ENCODE data around the gene D2HGDH. TPM values are rescaled to one million over a fixed set of nuclear protein-coding genes. Genes with fewer than 3 reads are reported as not detected.
"Not testable (repeated sequence)": the region's sequence is repeated elsewhere in the genome, so short reads cannot be mapped to it uniquely, and the experiment has no call there.

The D2HGDH gene
- total and polyA plus RNA-seq, 3 experiments from 2014 or later, result 5.7 to 23.4 (median 22.9) TPM

DNA sequence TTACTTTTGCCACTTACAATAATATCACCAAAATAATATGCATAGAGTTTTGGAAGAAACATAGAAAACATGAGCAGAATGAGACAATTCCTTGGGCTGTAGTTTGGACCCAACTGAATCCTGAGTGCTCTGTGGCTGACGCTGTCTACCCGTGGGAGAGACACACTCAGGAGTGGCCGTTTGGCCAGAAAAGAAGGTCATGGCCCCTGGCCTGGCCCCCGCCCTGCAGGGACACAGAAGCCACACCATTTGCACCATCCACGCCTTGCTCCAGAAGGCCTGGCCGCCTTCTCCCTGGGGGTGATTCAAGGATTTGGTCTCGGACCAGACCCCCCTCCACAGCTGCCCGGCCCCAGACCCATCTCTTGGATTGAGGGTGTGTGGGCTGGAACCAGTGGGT is 6.4 kb upstream of the D2HGDH start:
- Mint-ChIP-seq H3K4me3 (no peak overlapping the region), H3K4me1 (peaks cover 9 to 24% (median 15%) of the 10 kb centered on the region in 3 donors), H3K9me3 (no peaks in the 10 kb centered on the region), H3K27ac (no peak overlapping the region), H3K27me3 (no peaks in the 10 kb centered on the region), H3K36me3 (peaks cover 0 to 22% (median 1%) of the 10 kb centered on the region in 3 donors)
- no peaks in the 10 kb centered on the region for H3K4me1 ChIP-seq (ENCODE audit: insufficient read depth, low read length)
- H3K4me3 ChIP-seq (ENCODE audit: low read length), result no peak overlapping the region
- H3K27me3 ChIP-seq (ENCODE audit: insufficient read depth, low read length, poor library complexity, severe bottlenecking), result no peaks in the 10 kb centered on the region
- CTCF ChIA-PET, result no interaction called here
- no peaks in the 10 kb centered on the region for H3K9me3 ChIP-seq (ENCODE audit: low read length)
- POLR2A ChIA-PET, result no interaction called here
- H3K36me3 ChIP-seq (ENCODE audit: insufficient read depth, low read length), result no peaks in the 10 kb centered on the region
- H3K27ac ChIP-seq (ENCODE audit: low read depth, low read length), result no peak overlapping the region
- no peak for DNase-seq

DNA sequence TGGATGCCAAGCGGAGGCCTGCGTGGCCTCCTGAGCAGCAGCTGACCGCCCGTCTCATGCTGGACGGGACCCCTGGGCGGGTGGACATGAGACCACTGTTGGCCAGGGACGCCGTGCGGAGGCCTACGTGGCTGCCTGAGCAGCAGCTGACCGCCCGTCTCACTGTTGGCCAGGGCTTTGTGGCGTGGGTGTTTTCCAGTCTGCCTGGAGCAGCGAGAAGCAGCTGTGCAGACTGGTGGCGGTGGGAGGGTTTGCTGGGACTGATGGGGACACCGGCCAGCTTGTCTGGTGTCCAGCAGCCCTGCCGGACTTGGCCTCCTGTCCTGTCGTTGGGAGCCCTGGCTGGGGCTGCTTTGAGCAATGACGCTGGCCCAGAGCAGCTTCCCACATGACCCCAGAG is 5.8 kb upstream of the D2HGDH start:
- H3K4me3 ChIP-seq (ENCODE audit: low read length), result no peak overlapping the region
- ChIA-PET CTCF (interaction anchor here (1.1 kb wide), 1 partner anchor 150 kb away, joined by 4 read pairs; no protein-coding TSS in a partner anchor), POLR2A (no interaction called here)
- H3K9me3 Mint-ChIP-seq, result no peaks in the 10 kb centered on the region
- no peak overlapping the region for H3K4me3 Mint-ChIP-seq
- H3K4me1 Mint-ChIP-seq, result peaks cover 9 to 29% (median 16%) of the 10 kb centered on the region in 3 donors
- peaks cover 0 to 16% (median 1%) of the 10 kb centered on the region in 3 donors for H3K36me3 Mint-ChIP-seq
- H3K27ac Mint-ChIP-seq, result no peak overlapping the region
- no peaks in the 10 kb centered on the region for H3K9me3 ChIP-seq (ENCODE audit: low read length)
- no peaks in the 10 kb centered on the region for H3K27me3 ChIP-seq (ENCODE audit: insufficient read depth, low read length, poor library complexity, severe bottlenecking)
- no peak for DNase-seq
- no peak overlapping the region for H3K27ac ChIP-seq (ENCODE audit: low read depth, low read length)
- H3K27me3 Mint-ChIP-seq, result no peaks in the 10 kb centered on the region
- H3K36me3 ChIP-seq (ENCODE audit: insufficient read depth, low read length), result no peaks in the 10 kb centered on the region
- peaks cover 3% of the 10 kb centered on the region for H3K4me1 ChIP-seq (ENCODE audit: insufficient read depth, low read length)

DNA sequence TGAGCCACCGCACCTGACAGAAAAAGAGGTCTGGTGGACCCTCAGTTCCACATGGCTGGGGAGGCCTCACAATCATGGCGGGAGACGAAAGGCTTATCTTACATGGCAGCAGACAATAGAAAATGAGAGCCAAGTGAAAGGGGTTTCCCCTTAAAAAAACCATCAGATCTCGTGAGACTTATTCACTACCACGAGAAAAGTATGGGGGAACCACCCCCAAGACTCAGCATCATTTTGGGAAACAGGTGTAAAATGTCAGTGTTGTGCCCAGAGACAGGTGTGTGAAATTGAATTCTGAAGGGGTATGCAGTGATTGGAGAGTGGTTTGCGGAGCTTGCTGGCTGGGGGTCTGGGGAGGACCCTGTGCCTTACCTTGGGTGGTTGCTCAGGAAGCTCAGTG is 4.6 kb upstream of the D2HGDH start:
- POLR2A ChIA-PET, result no interaction called here
- H3K27ac Mint-ChIP-seq, result peak overlapping the region in 2 of 8 donors; percentile 50 to 60
- H3K27me3 ChIP-seq (ENCODE audit: insufficient read depth, low read length, poor library complexity, severe bottlenecking), result no peaks in the 10 kb centered on the region

DNA sequence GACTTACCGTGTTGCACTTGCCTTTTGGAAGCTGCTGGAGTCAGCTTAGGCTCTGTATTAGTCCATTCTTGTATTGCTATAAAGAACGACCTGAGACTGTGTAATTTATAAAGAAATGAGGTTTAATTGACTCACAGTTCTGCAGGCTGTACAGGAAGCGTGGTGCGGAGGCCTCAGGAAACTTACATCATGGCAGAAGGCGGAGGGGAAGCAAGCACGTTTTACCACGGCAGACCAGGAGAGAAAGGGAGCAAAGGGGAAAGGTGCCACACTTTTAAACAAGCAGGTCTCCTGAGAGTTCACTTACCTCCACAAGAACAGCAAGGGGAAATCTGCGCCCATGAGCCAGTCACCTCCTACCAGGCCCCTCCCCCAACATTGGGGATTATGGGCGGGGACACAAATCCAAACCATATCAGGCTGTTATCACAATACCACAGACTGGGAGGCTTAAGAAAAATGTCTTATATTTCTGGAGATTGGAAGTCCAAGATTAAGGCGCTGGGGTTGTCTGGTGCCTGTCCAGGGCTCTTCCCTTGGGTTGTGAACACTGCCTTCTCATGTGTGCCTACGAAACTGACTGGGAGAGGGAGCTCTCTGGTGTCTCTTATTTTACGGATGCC is 3.6 kb upstream of the D2HGDH start:
- peaks cover 0 to 2% (median 0%) of the 10 kb centered on the region in 3 donors for H3K36me3 Mint-ChIP-seq
- CTCF ChIA-PET, result interaction anchor here (1.3 to 5.5 kb wide), 2 partner anchors 29 to 32 kb away, joined by 3 to 30 read pairs; partner anchors contain the start of gene ING5
- Histone ChIP-seq H3K27ac (ENCODE audit: low read depth, low read length) (no peak overlapping the region), H3K4me3 (ENCODE audit: low read length) (no peak overlapping the region), H3K4me1 (ENCODE audit: insufficient read depth, low read length) (peaks cover 9% of the 10 kb centered on the region), H3K36me3 (ENCODE audit: insufficient read depth, low read length) (no peaks in the 10 kb centered on the region), H3K9me3 (ENCODE audit: low read length) (no peaks in the 10 kb centered on the region), H3K27me3 (ENCODE audit: insufficient read depth, low read length, poor library complexity, severe bottlenecking) (no peaks in the 10 kb centered on the region)
- POLR2A ChIA-PET, result no interaction called here
- peak overlapping the region in 1 of 7 donors; percentile 10 for H3K4me3 Mint-ChIP-seq
- H3K27me3 Mint-ChIP-seq, result no peaks in the 10 kb centered on the region
- H3K27ac Mint-ChIP-seq, result peak overlapping the region in 3 of 8 donors; percentile 63 to 82 (median 68)
- H3K4me1 Mint-ChIP-seq, result peaks cover 9 to 36% (median 16%) of the 10 kb centered on the region in 3 donors
- no peak for DNase-seq
- no peaks in the 10 kb centered on the region for H3K9me3 Mint-ChIP-seq

More for the DNA sequence above, 4.6 kb upstream of the D2HGDH start:
- Histone ChIP-seq H3K9me3 (ENCODE audit: low read length) (no peaks in the 10 kb centered on the region), H3K4me1 (ENCODE audit: insufficient read depth, low read length) (peaks cover 9% of the 10 kb centered on the region), H3K36me3 (ENCODE audit: insufficient read depth, low read length) (no peaks in the 10 kb centered on the region), H3K27ac (ENCODE audit: low read depth, low read length) (no peak overlapping the region), H3K4me3 (ENCODE audit: low read length) (no peak overlapping the region)
- CTCF ChIA-PET, result interaction anchor here (1.1 kb wide), 1 partner anchor 149 kb away, joined by 4 read pairs; no protein-coding TSS in a partner anchor
- H3K9me3 Mint-ChIP-seq, result no peaks in the 10 kb centered on the region
- H3K4me1 Mint-ChIP-seq, result peaks cover 9 to 33% (median 16%) of the 10 kb centered on the region in 3 donors
- H3K27me3 Mint-ChIP-seq, result no peaks in the 10 kb centered on the region
- no peak for DNase-seq
- H3K36me3 Mint-ChIP-seq, result peaks cover 0 to 6% (median 1%) of the 10 kb centered on the region in 3 donors
- peak overlapping the region in 1 of 7 donors; percentile 42 for H3K4me3 Mint-ChIP-seq

DNA sequence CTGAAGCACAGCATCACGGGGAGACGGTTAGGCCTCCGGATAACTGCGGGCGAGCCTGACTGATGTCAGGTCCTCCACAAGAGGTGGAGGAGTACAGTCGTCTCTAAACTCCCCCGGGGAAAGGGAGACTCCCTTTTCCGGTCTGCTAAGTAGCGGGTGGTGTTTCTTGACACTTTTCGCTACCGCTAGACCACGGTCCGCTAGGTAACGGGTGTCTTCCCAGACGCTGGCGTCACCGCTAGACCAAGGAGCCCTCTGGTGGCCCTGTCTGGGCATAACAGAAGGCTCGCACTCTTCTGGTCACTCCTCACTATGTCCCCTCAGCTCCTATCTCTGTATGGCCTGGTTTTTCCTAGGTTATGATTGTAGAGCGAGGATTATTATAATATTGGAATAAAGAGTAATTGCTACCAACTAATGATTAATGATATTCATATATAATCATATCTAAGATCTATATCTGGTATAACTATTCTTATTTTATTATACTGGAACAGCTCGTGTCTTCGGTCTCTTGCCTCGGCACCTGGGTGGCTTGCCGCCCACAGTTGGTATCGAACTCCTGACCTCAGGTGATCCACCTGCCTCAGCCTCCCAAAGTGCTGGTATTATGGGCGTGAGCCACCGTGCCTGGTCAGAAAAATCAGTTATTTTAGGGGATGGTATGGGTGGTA is 1.8 kb upstream of the D2HGDH start:
- not testable (repeated sequence) for H3K4me1 ChIP-seq (ENCODE audit: insufficient read depth, low read length); H3K27me3 Mint-ChIP-seq; H3K27ac ChIP-seq (ENCODE audit: low read depth, low read length); H3K4me3 ChIP-seq (ENCODE audit: low read length); H3K36me3 ChIP-seq (ENCODE audit: insufficient read depth, low read length); H3K27me3 ChIP-seq (ENCODE audit: insufficient read depth, low read length, poor library complexity, severe bottlenecking); H3K9me3 ChIP-seq (ENCODE audit: low read length); H3K9me3 Mint-ChIP-seq; H3K36me3 Mint-ChIP-seq
- POLR2A ChIA-PET, result interaction anchor here (2.3 kb wide), 1 partner anchor 31 kb away, joined by 24 read pairs; the partner anchor contains the start of gene ING5
- CTCF ChIA-PET, result interaction anchor here (1.2 to 5.5 kb wide), 5 partner anchors 31 to 146 kb away, joined by 3 to 30 read pairs (median 13); partner anchors contain the start of gene ING5
- H3K27ac Mint-ChIP-seq, result peak overlapping the region in 5 of 8 donors; percentile 63 to 87 (median 82)
- peak overlapping the region in 5 of 7 donors; percentile 43 to 66 (median 62) for H3K4me3 Mint-ChIP-seq
- peaks cover 18 to 46% (median 22%) of the 10 kb centered on the region in 3 donors for H3K4me1 Mint-ChIP-seq
- DNase-seq, result peak in 4 of 5 donors; percentile 41 to 71 (median 52)

DNA sequence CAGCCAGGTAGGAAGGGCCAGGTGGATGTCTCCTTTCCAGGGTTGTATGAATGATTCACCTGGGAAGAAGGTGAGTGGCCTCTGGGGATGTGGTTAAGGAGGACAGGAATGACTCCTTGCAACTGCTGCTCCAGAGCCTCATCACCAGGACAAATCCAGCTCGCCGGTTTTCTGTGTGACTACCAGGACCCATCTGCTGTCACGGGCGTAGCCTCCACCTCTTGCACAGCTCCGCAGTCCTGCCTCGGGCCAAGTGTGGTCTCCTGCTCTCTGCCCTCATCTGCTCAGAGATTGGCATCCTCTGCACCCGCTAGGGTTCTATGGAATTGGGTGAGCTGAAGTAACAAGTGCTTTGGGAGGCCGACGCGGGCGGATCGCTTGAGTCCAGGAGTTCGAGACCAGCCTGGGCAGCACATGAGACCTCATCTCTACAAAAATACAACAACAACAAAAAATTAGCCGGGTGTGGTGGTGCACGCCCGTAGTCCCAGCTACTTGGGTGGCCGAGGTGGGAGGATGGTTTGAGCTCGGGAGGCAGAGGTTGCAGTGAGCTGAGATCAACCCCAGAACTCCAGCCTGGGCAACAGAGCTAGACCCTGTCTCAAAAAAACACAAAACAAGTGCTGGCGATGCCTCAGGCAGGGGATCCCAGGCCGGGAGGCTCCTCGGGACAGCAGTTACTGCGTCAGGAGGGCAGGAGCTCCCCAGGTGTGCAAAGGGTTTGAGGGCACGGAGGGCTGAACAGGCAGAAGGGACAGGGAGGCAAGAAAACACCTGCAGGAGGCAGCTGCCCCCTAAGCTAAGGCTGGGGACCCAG is 831 bp upstream of the D2HGDH start:
- H3K4me3 ChIP-seq (ENCODE audit: low read length), result peak overlapping the region; percentile 44
- CTCF ChIA-PET, result interaction anchor here (0.8 to 5.5 kb wide), 11 partner anchors 8 to 583 kb away, joined by 3 to 30 read pairs (median 4); partner anchors contain the start of genes ING5 and PPP1R7
- no peak overlapping the region for H3K27ac ChIP-seq (ENCODE audit: low read depth, low read length)

DNA sequence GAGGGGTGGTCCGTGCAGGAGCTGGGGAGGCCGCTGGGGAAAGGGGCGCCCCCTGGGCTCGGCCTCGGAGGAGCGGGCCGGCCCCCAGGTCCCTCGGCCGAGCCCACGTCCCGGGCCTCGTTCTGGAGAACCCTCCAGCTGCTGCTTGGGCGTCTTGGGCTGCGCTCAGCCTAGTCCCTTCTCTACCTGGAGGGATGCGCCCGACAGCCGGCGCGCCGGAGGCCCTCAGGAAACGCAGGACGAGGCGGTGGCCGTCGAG is 293 bp upstream of the D2HGDH start:
- peaks cover 0 to 9% (median 0%) of the 10 kb centered on the region in 3 donors for H3K36me3 Mint-ChIP-seq
- H3K27ac Mint-ChIP-seq, result peak overlapping the region in 3 of 8 donors; percentile 58 to 83 (median 82)
- ChIA-PET CTCF (interaction anchor here (0.8 to 5.5 kb wide), 10 partner anchors 9 to 584 kb away, joined by 3 to 30 read pairs (median 5); partner anchors contain the start of genes ING5 and PPP1R7), POLR2A (interaction anchor here (0.6 to 3.2 kb wide), 5 partner anchors 18 to 145 kb away, joined by 3 to 24 read pairs (median 3); partner anchors contain the start of gene ING5)
- no peaks in the 10 kb centered on the region for H3K9me3 ChIP-seq (ENCODE audit: low read length)
- peaks cover 27 to 57% (median 29%) of the 10 kb centered on the region in 3 donors for H3K4me1 Mint-ChIP-seq
- DNase-seq, result no peak
- H3K4me3 Mint-ChIP-seq, result peak overlapping the region in 5 of 7 donors; percentile 62 to 84 (median 71)
- H3K27ac ChIP-seq (ENCODE audit: low read depth, low read length), result no peak overlapping the region
- no peaks in the 10 kb centered on the region for H3K27me3 Mint-ChIP-seq
- H3K27me3 ChIP-seq (ENCODE audit: insufficient read depth, low read length, poor library complexity, severe bottlenecking), result no peaks in the 10 kb centered on the region
- H3K4me1 ChIP-seq (ENCODE audit: insufficient read depth, low read length), result peaks cover 9% of the 10 kb centered on the region
- no peaks in the 10 kb centered on the region for H3K9me3 Mint-ChIP-seq
- peak overlapping the region; percentile 44 for H3K4me3 ChIP-seq (ENCODE audit: low read length)
- no peaks in the 10 kb centered on the region for H3K36me3 ChIP-seq (ENCODE audit: insufficient read depth, low read length)

More for the DNA sequence above, 831 bp upstream of the D2HGDH start:
- no peaks in the 10 kb centered on the region for H3K9me3 Mint-ChIP-seq
- Histone ChIP-seq H3K4me1 (ENCODE audit: insufficient read depth, low read length) (peaks cover 9% of the 10 kb centered on the region), H3K27me3 (ENCODE audit: insufficient read depth, low read length, poor library complexity, severe bottlenecking) (no peaks in the 10 kb centered on the region), H3K9me3 (ENCODE audit: low read length) (no peaks in the 10 kb centered on the region), H3K36me3 (ENCODE audit: insufficient read depth, low read length) (no peaks in the 10 kb centered on the region)
- peak in 1 of 5 donors; percentile 59 for DNase-seq
- H3K4me1 Mint-ChIP-seq, result peaks cover 22 to 51% (median 26%) of the 10 kb centered on the region in 3 donors
- POLR2A ChIA-PET, result interaction anchor here (0.8 to 3.2 kb wide), 4 partner anchors 19 to 145 kb away, joined by 3 to 24 read pairs (median 12); partner anchors contain the start of gene ING5
- H3K36me3 Mint-ChIP-seq, result peaks cover 0 to 7% (median 0%) of the 10 kb centered on the region in 3 donors
- H3K27me3 Mint-ChIP-seq, result no peaks in the 10 kb centered on the region
- peak overlapping the region; percentile 62 to 84 (median 70) for H3K4me3 Mint-ChIP-seq
- H3K27ac Mint-ChIP-seq, result peak overlapping the region in 6 of 8 donors; percentile 56 to 95 (median 82)
